NCI-H2107 treated with DMSO at 0.1 percent for 48 hours (cell line): Measurements from ENCODE around the gene ZNF768.
A peak's percentile ranks its signal among the peaks of the same experiment; 100 is the strongest.
"Not testable (repeated sequence)": the region's sequence is repeated elsewhere in the genome, so short reads cannot be mapped to it uniquely, and the experiment has no call there.

Experiments used
- DNase-seq: peaks from one replicate; lab custom pipeline; 2025; ENCODE audit not compliant: unreplicated experiment; lab: John Stamatoyannopoulos, UW

ZNF768 gene

DNA sequence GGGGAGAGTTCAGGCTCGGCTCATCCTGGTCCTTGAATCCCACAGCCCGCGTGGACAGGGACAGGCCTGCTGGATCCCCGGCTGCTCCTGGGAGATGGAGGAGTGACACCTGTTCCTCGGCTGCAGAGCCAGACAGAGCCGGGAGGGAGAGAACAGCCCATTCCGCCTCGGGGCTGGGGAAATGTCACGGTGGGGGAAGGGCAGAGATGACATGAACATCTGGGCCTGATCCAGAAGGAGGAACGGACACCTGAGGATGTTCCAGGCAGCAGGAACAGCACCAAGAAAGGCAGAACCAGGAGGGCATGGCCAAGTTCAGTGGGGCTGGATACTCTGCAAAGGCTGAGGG, 29.7 kb upstream of the ZNF768 start:
- DNase-seq = no peak

DNA sequence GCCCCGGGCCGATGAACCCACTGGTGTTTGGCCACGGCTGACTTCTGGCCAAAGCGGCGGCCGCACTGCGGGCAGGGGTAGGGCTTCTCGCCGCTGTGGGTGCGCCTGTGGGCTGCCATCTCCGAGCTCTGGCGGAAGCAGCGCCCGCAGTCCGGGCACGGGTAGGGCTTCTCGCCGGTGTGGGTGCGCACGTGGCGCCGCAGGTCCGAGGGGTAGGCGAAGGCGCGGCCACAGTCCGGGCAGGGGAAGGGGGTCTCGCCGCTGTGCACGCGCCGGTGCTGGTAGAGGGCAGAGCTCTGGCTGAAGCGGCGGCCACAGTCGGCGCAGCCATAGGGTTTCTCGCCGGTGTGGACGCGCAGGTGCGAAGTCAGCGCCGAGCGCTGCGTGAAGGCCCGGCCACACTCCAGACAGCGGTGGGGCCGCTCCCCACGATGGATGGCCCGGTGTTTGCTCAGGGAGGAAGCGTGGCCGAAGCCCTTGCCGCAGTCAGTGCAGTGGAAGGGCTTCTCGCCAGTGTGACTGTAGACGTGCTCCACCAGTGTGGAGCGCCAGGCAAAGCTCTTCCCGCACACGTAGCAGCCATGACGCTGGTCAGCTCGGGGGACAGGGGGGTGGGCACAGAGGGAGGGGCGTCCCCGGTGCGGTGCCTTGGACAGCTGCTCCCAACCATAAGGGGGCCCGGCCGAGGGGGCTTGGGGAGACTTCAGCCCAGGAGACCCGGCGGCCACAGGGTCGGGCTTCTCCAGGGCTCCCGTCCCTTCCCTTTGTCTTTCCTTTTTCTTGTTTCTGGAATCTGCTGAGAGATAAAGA, 29.2 kb upstream of the ZNF768 start:
- DNase-seq = no peak

DNA sequence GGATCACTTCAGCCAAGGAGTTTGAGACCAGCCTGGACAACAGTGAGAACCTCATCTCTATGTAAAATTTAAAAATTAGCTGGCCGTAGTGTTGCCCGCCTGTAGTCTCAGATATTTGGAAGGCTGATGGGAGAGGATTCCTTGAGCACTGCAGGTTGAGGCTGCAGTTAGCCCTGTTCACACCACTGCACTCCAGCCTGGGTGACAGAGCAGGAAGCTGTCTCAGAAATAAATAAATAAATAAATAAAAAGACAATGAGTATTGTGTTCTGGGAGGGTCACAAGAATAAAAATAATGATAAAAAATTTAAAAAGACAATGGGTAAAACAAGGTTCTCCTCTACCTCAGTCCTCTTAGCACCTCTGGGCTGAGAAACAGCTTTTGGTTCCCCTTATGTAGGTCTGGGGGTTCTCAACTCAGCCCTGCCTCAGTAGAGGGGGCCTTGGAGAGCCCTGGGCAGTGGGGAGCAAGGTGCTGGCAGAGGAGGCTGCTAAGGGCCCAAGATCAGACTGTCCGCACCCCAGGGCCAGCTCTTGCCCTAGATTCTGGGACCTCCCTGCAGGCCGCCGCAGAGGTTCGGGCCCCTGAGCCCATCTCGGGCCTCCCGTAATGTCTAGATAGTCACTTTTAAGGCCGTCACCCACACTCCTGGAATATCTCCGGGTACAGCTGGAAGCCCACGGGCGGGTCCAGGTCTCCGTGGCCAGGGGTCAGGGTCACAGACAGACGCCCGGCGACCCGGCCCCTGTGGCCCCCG, 28.4 kb upstream of the ZNF768 start:
- no peak for DNase-seq

DNA sequence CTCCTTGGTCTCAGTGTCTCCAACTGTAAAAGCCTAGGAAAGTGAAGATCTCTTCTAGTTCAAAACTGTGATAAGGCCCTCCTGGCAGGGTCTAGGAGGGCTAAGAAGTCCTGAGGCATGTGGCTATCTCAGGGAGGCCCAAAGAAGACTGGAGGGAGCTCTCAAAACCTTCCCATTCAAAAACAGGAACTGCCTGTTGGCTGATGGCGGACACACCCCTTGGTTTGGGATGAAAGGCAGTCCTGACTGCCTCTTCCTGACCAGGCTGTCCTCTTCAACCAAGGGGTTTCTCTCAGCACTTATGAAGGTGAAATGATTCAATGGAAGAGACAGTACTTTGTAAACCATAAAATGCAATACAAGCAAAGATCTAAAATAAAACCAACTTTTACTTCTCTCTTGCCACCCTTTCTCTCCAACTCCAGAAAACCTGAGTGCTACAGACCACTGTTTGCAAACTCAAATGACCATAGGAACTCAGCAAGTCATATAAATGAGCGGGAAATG, 27.1 kb upstream of the ZNF768 start:
- DNase-seq = no peak

DNA sequence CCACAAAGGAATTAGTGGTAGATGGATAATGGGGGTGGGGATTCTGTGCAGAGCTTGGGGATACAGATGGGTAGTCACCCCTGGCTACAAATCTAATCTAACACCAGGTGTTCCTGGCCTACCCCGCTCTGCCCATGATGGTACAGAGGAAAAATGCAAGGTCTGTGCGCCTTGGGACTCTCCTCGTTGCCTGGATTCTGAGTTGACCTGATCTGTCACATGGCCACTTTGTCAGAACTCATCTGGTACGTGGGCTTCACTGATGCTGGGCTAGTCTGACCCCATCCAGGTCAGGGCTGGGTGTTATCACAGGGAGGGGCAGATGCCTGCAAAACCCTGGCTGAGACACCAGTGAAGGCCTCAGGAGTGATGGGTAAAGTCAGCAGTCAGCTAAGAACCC, 26.6 kb upstream of the ZNF768 start:
- no peak for DNase-seq

DNA sequence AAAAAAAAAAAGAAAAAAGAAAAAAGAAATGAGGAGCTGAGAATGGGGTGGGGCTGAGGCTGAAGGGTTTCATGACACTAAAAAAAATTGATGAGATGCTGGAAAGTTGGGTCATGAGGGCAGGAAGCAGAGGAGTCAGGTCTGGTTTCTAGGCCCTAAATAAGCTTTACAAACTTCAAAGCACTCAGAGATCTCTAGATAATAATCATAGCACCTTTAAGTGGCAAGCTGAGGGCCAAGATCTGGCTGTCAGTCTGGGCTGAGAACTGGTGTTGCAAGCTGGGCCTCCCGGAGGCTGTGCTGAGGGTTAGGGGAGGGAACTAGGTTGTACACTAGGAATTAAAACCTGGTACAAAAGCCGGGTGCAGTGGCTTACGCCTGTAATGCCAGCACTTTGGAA, 25.4 kb upstream of the ZNF768 start:
- DNase-seq = no peak

DNA sequence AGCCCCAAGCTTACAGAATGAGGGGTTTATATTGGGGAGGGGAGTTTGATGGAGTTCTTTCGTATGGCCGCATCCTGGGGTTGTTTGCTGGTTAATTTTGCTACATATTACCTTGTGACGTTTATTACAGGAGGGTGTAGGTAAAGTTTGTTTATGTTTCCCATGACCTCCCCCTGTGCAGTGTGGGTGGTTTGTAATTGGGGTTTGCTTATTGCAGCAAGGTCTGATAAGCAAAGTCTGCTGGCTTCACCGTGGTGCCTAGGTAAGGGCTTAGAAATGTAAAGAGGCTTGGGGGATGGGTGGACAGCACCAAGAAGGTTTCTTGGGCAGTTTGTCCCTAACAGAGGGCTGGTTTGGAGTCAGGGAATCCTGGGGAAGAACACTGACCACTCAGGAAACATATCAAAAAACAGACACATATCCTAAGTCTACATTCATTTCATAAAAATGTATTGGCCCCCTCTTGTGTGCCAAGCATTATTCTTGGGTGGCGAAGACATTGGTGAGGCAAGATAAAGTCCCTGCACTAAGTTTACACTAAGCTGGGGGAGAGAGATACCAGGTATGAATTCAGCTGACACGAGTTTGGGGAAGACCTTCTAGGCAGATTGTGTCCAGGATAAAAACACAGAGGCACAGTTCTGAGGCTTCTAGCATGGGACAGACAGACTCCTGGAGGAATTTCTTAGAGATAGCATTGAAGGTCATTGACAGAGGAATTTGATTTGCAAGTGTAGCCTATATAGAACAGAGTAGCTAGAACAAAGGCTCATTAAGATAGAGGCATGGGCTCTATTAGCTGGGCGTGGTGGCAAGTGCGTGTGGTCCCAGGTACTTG, 22.3 kb upstream of the ZNF768 start:
- no peak for DNase-seq

DNA sequence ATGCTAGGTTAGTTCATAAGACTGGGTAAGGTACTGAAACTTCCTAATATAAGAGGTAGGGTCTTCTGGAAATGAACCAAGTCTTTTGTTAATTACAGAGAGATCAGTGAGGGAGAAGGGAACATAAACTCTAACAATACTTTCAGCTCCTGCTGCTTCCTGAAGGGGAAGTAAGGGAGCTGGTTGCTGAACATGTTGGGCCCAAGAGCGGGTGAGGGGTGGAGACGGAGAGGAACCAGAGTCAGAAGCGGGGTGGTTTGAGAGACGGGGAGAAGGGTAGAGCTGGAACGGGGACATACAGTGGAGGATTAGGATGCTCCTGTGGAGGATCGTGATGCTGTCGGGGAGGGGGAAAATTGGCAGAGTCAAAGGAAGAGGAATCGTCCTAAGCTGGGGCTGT, 19.7 kb upstream of the ZNF768 start:
- no peak for DNase-seq

DNA sequence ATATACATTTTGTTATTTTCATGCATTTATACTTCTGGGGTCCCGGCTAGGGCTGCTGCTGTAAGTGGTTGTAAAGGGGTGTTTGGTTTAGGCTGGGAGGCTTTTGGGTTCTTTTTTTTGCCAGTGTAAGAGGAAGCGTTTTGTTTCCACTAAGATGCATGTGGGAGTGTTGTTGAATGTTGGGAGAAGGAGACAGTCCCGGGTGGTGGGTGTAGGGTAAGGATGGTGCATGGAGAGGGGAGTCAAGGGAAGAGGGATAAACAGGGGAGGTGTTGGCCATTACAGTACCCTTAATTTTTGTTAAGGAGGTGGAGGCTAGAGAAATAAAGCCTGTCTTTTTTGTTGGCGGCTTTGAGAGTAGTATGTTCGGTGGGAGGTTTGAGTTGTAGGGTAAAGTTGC, 16.7 kb upstream of the ZNF768 start:
- no peak for DNase-seq

DNA sequence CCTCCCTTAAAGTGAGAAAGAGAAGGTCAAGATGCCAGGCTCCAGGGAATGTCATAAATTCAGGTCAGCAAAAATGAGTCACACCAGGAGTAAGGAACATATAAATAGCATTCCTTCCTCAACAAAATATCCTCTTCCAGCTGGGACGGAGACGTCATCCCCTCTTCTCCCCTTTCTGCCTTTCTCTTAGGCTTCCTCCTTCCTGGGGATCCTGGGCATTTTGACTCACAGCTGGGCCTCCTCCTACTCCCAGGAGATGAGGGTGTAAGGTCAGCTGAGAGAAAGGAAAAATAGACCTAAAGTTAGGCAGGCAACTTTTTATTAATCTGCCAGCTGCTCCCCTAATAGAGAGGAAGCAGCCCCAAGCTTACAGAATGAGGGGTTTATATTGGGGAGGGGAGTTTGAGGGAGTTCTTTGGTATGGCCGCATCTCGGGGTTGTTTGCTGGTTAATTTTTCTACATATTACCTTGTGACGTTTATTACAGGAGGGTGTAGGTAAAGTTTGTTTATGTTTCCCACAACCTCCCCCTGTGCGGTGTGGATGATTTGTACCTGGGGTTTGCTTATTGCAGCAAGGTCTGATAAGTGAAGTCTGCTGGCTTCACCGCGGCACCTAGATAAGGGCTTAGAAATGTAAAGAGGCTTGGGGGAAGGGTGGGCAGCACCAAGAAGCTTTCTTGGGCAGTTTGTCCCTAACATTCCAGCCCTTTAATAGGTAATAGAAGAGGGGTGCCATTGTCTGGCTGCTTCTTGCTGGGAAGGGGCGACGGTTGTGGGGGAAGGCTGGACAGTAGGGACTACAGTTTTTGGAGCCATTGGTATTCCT, 15.3 kb upstream of the ZNF768 start:
- no peak for DNase-seq

DNA sequence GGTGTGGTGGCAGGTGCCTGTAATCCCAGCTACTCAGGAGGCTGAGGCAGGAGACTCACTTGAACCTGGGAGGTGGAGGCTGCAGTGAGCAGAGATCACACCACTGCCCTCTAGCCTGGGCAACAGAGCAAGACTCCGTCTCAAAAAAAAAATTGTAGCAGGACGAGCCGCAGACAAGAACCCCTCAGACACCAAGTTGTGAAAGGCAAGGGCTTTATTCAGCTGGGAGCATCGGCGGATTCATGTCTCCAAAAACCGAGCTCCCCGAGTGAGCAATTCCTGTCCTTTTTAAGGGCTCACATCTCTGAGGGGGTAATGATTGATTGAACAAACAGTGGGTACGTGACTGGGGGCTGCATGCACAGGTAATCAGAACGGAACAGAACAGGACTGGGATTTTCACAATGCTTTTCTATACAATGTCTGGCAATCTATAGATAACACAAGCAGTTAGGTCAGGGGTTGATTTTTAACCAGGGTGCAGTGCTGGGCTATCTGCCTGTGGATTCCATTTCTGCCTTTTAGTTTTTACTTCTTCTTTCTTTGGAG, 14.6 kb upstream of the ZNF768 start:
- DNase-seq = not testable (repeated sequence)

DNA sequence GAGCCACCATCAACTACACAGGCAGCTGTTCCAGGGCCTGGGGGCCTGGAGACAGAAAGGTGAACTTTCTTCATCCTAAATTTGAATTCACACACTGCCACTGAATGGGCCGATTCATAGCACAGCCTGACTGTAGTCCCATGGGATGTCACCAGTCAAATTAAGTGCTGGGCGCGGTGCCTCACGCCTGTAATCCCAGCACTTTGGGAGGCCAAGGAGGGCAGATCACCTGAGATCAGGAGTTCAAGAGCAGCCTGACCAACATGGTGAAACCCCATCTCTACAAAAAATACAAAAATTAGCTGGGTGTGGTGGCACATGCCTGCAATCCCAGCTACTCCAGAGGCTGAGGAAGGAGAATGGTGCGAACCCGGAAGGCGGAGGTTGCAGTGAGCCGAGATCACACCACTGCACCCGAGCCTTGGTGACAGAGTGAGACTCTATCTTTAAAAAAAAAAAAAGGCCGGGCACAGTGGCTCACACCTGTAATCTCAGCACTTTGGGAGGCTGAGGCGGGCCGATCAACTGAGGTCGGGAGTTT, 13.7 kb upstream of the ZNF768 start:
- not testable (repeated sequence) for DNase-seq

DNA sequence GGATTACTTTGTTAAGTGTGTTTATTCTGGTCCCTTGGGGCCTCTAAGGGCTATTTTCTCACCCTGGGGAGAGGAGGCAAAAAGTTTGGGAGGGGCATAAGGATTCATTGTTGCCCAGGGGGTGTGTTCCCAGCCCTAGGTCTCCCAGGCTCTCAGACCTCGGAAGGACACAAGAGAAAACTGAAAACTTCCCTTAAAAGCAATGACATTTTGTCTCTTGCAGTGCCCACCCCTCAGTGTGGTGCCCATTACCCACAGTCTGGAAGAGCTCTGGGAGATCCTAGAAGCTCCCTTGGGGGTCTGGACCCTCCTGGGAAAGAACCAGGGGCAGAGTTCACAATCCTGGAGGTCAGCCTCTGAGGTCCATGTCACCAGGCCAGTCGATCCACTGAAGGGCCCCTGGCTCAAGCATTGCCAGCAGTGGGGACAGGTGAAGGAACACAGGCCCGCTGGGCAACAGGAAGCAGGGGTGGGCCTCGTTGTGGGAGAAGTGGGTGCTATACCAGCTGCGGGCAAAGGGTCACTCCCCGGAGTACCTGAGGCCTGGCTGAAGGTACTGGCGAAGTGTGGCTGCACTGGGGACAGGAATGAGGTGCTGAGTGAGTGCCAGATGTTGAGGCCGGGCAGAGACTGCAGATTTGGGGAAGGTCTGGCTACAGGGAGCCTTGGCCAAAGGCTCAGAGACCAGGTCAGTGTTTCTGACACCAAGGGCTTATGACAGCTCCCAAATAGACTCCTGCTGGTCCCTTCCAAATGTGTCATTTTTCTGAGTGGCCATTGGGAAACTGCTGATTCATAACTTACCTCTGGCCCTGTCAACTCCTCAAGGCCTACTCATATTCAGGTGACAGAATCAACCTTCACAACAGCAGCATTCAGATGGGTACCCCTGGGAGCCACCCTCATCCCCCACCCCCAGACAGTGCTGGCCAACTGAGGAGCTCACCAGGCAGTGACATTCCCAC, 12.9 kb upstream of the ZNF768 start:
- no peak for DNase-seq

DNA sequence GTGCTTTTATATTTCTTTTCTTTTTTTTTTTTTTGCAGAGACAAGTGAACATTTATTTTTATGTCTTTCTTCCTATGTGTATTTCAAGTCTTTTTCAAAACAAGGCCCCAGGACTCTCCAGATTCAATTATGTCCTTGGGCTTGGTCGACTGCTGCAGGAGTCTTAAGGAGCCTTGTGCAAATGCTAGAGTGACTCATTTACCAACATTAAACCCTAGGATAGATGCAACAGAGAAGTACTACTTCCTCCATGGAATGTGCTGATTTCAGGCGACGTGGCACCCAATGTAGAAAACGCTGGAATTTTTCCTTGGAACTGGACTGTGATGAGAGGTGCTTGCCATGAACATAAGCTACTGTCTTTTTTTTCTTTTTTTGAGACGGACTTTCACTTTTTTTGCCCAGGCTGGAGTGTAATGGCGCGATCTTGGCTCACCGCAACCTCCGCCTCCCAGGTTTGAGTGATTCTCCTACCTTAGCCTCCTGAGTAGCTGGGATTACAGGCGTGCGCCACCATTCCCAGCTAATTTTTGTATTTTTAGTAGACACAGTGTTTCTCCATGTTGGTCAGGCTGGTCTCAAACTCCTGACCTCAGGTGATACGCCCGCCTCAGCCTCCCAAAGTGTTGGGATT, 10.1 kb upstream of the ZNF768 start:
- not testable (repeated sequence) for DNase-seq

DNA sequence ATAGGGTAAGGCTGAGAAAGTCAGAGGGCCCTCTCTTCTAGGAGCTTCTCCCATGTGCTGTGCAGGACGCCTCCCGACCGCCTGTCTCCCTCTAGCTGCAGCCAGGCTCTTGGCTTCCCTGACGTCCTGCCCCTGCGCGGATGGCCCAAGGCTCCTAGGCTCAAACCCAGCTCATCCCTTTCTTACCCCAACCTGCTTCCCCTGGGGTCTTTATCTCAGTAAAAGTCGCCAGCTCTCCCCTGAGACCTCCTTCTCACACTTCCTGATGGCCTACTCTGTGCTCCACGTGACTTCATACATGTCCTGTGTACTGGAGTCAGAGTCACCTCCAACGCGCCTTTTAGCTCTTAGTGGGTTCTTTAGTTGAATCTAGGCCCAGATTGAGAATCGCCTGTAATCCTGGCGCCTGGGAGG, 9.4 kb upstream of the ZNF768 start:
- DNase-seq = peak; percentile 53

DNA sequence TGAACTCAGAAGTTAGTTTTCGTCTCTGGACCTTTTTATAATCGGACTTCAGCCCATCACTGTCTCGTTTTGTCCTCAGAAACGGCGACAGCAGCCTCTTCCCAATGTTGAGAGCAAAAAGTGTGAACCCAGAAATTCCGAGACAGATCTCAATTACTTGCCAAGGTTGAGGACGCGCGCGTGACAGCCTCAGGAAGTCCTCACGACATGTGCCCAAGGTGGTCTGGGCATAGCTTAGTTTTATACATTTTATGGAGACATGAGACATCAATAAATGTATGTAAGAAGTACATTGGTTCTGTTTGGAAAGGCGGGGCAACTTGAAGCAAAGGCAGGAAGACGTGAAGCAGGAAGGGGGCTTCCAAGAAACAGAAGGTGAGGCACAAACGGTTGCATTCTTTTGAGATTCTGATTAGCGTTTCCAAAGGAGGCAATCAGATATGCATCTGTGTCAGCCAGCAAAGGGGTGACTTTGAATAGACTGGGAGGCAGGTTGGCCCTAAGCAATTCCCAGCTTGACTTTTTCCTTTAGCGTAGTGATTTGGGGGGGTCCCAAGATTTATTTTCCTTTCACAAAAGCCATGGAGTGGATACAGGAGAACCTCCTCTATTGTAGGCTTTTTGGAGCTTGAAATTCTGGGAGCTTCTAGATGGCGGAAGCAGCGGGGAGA, 8.9 kb upstream of the ZNF768 start:
- DNase-seq = no peak

DNA sequence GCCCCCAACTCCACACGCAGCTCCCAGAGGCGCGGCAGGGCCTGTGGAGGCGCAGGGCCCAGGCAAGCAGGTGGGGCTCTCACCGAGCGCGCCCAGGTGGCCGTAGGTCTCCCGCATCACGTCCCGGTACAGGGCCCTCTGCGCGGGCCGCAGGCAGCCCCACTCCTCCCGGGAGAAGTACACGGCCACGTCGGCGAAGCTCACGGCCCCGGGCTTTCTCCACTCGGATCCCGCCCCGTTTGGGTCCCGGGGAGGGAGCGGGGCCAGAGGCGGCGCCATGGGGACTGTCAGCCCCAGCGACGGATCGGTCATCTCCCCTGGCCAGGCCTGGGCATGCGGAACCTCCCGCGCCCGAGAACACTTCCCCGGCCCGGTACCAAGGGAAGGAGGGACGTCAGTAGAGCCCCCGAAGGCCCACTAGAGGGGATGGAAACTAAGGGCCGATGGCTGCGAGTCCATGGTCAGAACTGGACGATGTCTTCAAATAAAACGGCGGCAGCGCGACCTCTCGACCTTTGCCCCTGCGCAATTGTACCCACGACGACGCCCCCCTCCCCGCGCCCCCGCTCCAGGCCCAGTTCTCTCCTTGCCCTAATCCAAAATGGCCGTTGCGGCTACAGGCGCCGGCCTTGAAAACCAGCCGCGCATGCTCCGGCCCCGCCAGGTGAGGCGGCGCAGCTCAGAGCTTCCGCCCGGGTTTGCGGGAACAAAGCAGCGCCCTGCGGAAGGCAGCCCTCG, 8.2 kb upstream of the ZNF768 start, which contains the start of gene ZNF747:
Gene ZNF747, minus strand, starts transcription at position 491 of the 738 bp plus-strand sequence. Its CDS starts 179 bp downstream, at position 312.
- peak; percentile 67 for DNase-seq
